ENCODE data around the gene GPC5. TPM values are rescaled to one million over a fixed set of nuclear protein-coding genes. Genes with fewer than 3 reads are reported as not detected.

Gene GPC5
- total RNA-seq, 1 experiment from 2014 or later = 0.15 TPM

GRCh38 chr13:92823059-92823458 lies 1424.6 kb downstream of the GPC5 start:
- Histone ChIP-seq H2BK120ac (ENCODE audit: low read depth, low read length, poor library complexity, severe bottlenecking) (no peak overlapping the region), H4K5ac (ENCODE audit: insufficient read length, low read depth, low read length) (no peak overlapping the region), H2BK20ac (ENCODE audit: low read depth, low read length, poor library complexity, severe bottlenecking) (no peak overlapping the region), H4K20me1 (ENCODE audit: control insufficient read depth, insufficient read depth, insufficient read length) (no peaks in the 10 kb centered on the region), H3T11ph (ENCODE audit: low read length) (no peak overlapping the region), H2BK12ac (ENCODE audit: insufficient read length, low read depth, low read length) (no peak overlapping the region), H3K4ac (ENCODE audit: low read depth, low read length) (no peak overlapping the region), H2AK5ac (ENCODE audit: insufficient read length, low read length) (no peak overlapping the region), H3K14ac (ENCODE audit: insufficient read depth, low read length) (no peak overlapping the region), H3K23me2 (ENCODE audit: insufficient read length, low read depth, low read length, poor library complexity, severe bottlenecking) (no peaks in the 10 kb centered on the region), H3K4me1 (ENCODE audit: insufficient read depth, low read length) (peaks cover 2% of the 10 kb centered on the region; the same call in 1 of the 2 replicates), H3K79me1 (ENCODE audit: insufficient read depth, low read depth, low read length, poor library complexity, severe bottlenecking) (no peaks in the 10 kb centered on the region), H3K23ac (ENCODE audit: insufficient read length, low read depth, low read length) (no peak overlapping the region), H2AFZ (ENCODE audit: low read length) (no peak overlapping the region), H2BK15ac (ENCODE audit: low read depth, low read length) (no peak overlapping the region), H4K91ac (ENCODE audit: insufficient read length, low read depth, low read length) (no peak overlapping the region), H3K18ac (ENCODE audit: insufficient read length, low read depth, low read length) (no peak overlapping the region), H3K56ac (ENCODE audit: insufficient read length, low read depth, low read length) (no peak overlapping the region), H2BK5ac (ENCODE audit: insufficient read length, low read length) (no peak overlapping the region), H3K4me2 (ENCODE audit: insufficient read depth, insufficient read length, low read length) (no peak overlapping the region), H3K27ac (ENCODE audit: insufficient read length, low read depth, low read length) (no peak overlapping the region), H3K79me2 (ENCODE audit: insufficient read depth, low read length) (no peaks in the 10 kb centered on the region), H4K8ac (replicated peaks; ENCODE audit: insufficient read length, low read depth, low read length) (no peak overlapping the region), H3K9me3 (ENCODE audit: control insufficient read depth, low read depth, low read length) (no peaks in the 10 kb centered on the region), H3K9ac (ENCODE audit: extremely low read depth, insufficient read length, low read length) (no peak overlapping the region), H3K27me3 (ENCODE audit: insufficient read depth, low read length) (no peaks in the 10 kb centered on the region)
- Mint-ChIP-seq H3K27ac (no peak overlapping the region), H3K4me3 (no peak overlapping the region), H3K27me3 (ENCODE audit: low read depth) (no peaks in the 10 kb centered on the region), H3K9me3 (no peaks in the 10 kb centered on the region), H3K4me1 (peaks cover 6 to 12% of the 10 kb centered on the region in 2 experiments; a peak in 3 of 4 replicates), H3K36me3 (ENCODE audit: insufficient read depth in 1 of 3, low read depth in 3 of 3) (no peaks in the 10 kb centered on the region)
- TF ChIP-seq CTCF (conservative IDR thresholded peaks at IDR 0.05) = no peak
- no CpG with 5 or more reads among the region's 1 CpG for WGBS (ENCODE audit: extremely low coverage, insufficient read length, low lambda C conversion rate)
- DNase-seq = no peak

Measured in H9 (cell line).